Measurements from ENCODE around the gene NRM.
"Not testable (repeated sequence)": the region's sequence is repeated elsewhere in the genome, so short reads cannot be mapped to it uniquely, and the experiment has no call there.

The NRM gene

GRCh38 chr6:30719791-30720737 is 29.3 kb upstream of the NRM start, which contains the start of gene TUBB:
Gene TUBB, plus strand, starts transcription at chr6:30720352. Its CDS starts 155 bp downstream, at chr6:30720507.
- peak; percentile 98 for DNase-seq

GRCh38 chr6:30719356-30719755 is 28.6 kb upstream of the NRM start:
- no peak for DNase-seq

- DNase-seq: not testable (repeated sequence)
These were observed 27.3 kb upstream of the NRM start for GRCh38 chr6:30717845-30718720.

- peak; percentile 99 for DNase-seq
These were observed 26.5 kb upstream of the NRM start, which contains the start of gene MDC1 for GRCh38 chr6:30717129-30717844. Gene MDC1, minus strand, starts transcription at chr6:30717281. Its CDS starts 2,106 bp downstream, at chr6:30715175.

- DNase-seq: no peak
These were observed 26.0 kb upstream of the NRM start for GRCh38 chr6:30716879-30717128.

- no peak for DNase-seq
These were observed 23.5 kb upstream of the NRM start for GRCh38 chr6:30714263-30714662.

GRCh38 chr6:30712441-30712945 is 21.7 kb upstream of the NRM start:
- DNase-seq: no peak

GRCh38 chr6:30711758-30712380 is 21.1 kb upstream of the NRM start:
- DNase-seq: no peak

GRCh38 chr6:30709101-30709868 is 18.5 kb upstream of the NRM start:
- DNase-seq: no peak

GRCh38 chr6:30707281-30707850 is 16.6 kb upstream of the NRM start:
- DNase-seq: no peak

GRCh38 chr6:30705620-30706019 is 14.8 kb upstream of the NRM start:
- DNase-seq: no peak

- DNase-seq: no peak
These were observed 13.0 kb upstream of the NRM start for GRCh38 chr6:30703821-30704220.

- DNase-seq: no peak
These were observed 12.2 kb upstream of the NRM start for GRCh38 chr6:30703011-30703410.

- DNase-seq: no peak
These were observed 9.6 kb upstream of the NRM start for GRCh38 chr6:30700340-30700739.

- DNase-seq: no peak
These were observed 5.6 kb upstream of the NRM start for GRCh38 chr6:30696432-30696831.

GRCh38 chr6:30691208-30691847 is 544 bp upstream of the NRM start:
- DNase-seq: no peak

GRCh38 chr6:30689985-30690384 is 799 bp downstream of the NRM start:
- DNase-seq: no peak

- no peak for DNase-seq
These were observed 1.5 kb downstream of the NRM start for GRCh38 chr6:30689022-30689865.

- DNase-seq: no peak
These were observed 2.2 kb downstream of the NRM start for GRCh38 chr6:30688569-30688968.
